SK-N-SH (cell line): ENCODE measurements around the gene LTV1. TPM values are rescaled to one million over a fixed set of nuclear protein-coding genes. Genes with fewer than 3 reads are reported as not detected.

Experiments
- CTCF ChIA-PET: fragments of 300-600, 350-600 bp; formaldehyde crosslinking; extraction: SDS; loops from one replicate; lab custom pipeline; 2021; lab: Yijun Ruan, JAX
- POLR2A ChIA-PET: fragments of 350-600 bp; sonication (Branson Sonifier 250); formaldehyde crosslinking; extraction: SDS; loops from one replicate; lab custom pipeline; 2020; ENCODE audit warnings: antibody characterized with exemption, inconsistent platforms; lab: Yijun Ruan, JAX
- DNase-seq: peaks from one replicate; pipeline ENCODE4 v3.0.0; 2012
- H2AFZ ChIP-seq: fragments of 200-600 bp; sonication (generic); 2 replicates; pipeline ENCODE4 v1.8.1; 2016; ENCODE audit warnings: antibody characterized with exemption, mild to moderate bottlenecking, low read depth
- H3F3A ChIP-seq: fragments of 200-600 bp; sonication (generic); replicated peaks from 2 replicates; pipeline ENCODE3; 2016; ENCODE audit warnings: antibody characterized with exemption, mild to moderate bottlenecking; ENCODE audit not compliant: insufficient read depth
- H3K27ac ChIP-seq, 2 experiments: fragments of 200-500 bp in 1 of 2; fragments of 200-600 bp in 1 of 2; sonication (Bioruptor generic) in 1 of 2; sonication (generic), shearing (Covaris generic) in 1 of 2; 2 replicates each; pipeline versions ENCODE4 v1.5.1 to v1.6.1; 2014 to 2016; ENCODE audit warnings: low read depth in 2 of 2, inconsistent platforms in 1 of 2, low read length in 1 of 2, mild to moderate bottlenecking in 1 of 2, mixed read lengths in 1 of 2
- H3K27me3 ChIP-seq: fragments of 200-600 bp; sonication (generic), shearing (Covaris generic); 2 replicates; pipeline ENCODE4 v1.6.1; 2016; ENCODE audit warnings: mixed run types; ENCODE audit not compliant: insufficient read depth
- H3K36me3 ChIP-seq, 2 experiments: fragments of 200-500 bp in 1 of 2; fragments of 200-600 bp in 1 of 2; sonication (Bioruptor generic) in 1 of 2; sonication (generic) in 1 of 2; replicated peaks in 1 of 2; 2 replicates each; pipeline versions ENCODE3 to v1.5.1; 2014 to 2016; ENCODE audit warnings: low read length in 1 of 2, mild to moderate bottlenecking in 1 of 2; ENCODE audit not compliant: insufficient read depth in 2 of 2, control insufficient read depth in 1 of 2
- H3K4me1 ChIP-seq, 2 experiments: fragments of 200-500 bp in 1 of 2; fragments of 200-600 bp in 1 of 2; sonication (Bioruptor generic) in 1 of 2; sonication (generic), shearing (Covaris generic) in 1 of 2; 2 replicates each; pipeline versions ENCODE4 v1.5.1 to v1.6.1; 2014 to 2016; ENCODE audit warnings: low read depth in 1 of 2, low read length in 1 of 2, mixed run types in 1 of 2; ENCODE audit not compliant: insufficient read depth in 2 of 2, control insufficient read depth in 1 of 2
- H3K4me2 ChIP-seq: fragments of 200-600 bp; sonication (generic), shearing (Covaris generic); 2 replicates; pipeline ENCODE4 v1.6.1; 2017; ENCODE audit warnings: mixed run types
- H3K4me3 ChIP-seq, 2 experiments: fragments of 200-500 bp in 1 of 2; fragments of 200-600 bp in 1 of 2; sonication (Bioruptor generic) in 1 of 2; sonication (generic), shearing (Covaris generic) in 1 of 2; 2 replicates each; pipeline versions ENCODE4 v1.5.1 to v1.8.1; 2014 to 2016; ENCODE audit warnings: low read depth in 2 of 2, inconsistent platforms in 1 of 2, low read length in 1 of 2, mild to moderate bottlenecking in 1 of 2, mixed read lengths in 1 of 2, moderate library complexity in 1 of 2
- H3K79me2 ChIP-seq: fragments of 200-600 bp; sonication (generic); 2 replicates; pipeline ENCODE4 v1.8.1; 2017; ENCODE audit warnings: mild to moderate bottlenecking; ENCODE audit not compliant: insufficient read depth
- H3K9ac ChIP-seq: fragments of 200-600 bp; sonication (generic); 2 replicates; pipeline ENCODE4 v1.6.1; 2017; ENCODE audit warnings: mixed run types
- H3K9me2 ChIP-seq: fragments of 200-600 bp; sonication (generic); 2 replicates; pipeline ENCODE4 v1.6.1; 2017; ENCODE audit warnings: mixed run types
- H3K9me3 ChIP-seq: fragments of 200-600 bp; sonication (generic); 2 replicates; pipeline ENCODE4 v1.6.1; 2017; ENCODE audit warnings: mixed run types, mild to moderate bottlenecking, moderate library complexity
- H4K20me1 ChIP-seq: fragments of 200-600 bp; sonication (generic); 2 replicates; pipeline ENCODE4 v1.6.1; 2017; ENCODE audit warnings: mild to moderate bottlenecking, mixed run types; ENCODE audit not compliant: insufficient read depth
- CHD2 ChIP-seq: fragments of 150-350 bp; IDR thresholded peaks from 2 replicates; pipeline ENCODE4 v1.6.1; 2018; ENCODE audit warnings: low read length; ENCODE audit not compliant: partially characterized antibody
- ELF1 ChIP-seq: IDR thresholded peaks from 2 replicates; pipeline ENCODE4 v1.4.0; 2012
- FOSL2 ChIP-seq: IDR thresholded peaks from 2 replicates; pipeline ENCODE4 v1.4.0; 2012; ENCODE audit warnings: low read depth, mild to moderate bottlenecking, moderate library complexity, borderline replicate concordance
- IRF3 ChIP-seq: fragments of 150-350 bp; IDR thresholded peaks from 2 replicates; pipeline ENCODE4 v1.6.1; 2016; ENCODE audit warnings: mild to moderate bottlenecking, low read depth, low read length
- JUND ChIP-seq: IDR thresholded peaks from 2 replicates; pipeline ENCODE4 v1.4.0; 2012
- MXI1 ChIP-seq: IDR thresholded peaks from 2 replicates; pipeline ENCODE4 v1.6.1; 2012; ENCODE audit warnings: mild to moderate bottlenecking, low read depth, low read length, improper control_type of control experiment
- NFIC ChIP-seq: IDR thresholded peaks from 2 replicates; pipeline ENCODE4 v1.4.0; 2012; ENCODE audit warnings: borderline replicate concordance
- NRF1 ChIP-seq: IDR thresholded peaks from 2 replicates; pipeline ENCODE4 v1.6.1; 2012; ENCODE audit warnings: low read depth, mild to moderate bottlenecking, low read length
- RCOR1 ChIP-seq: fragments of 150-350 bp; IDR thresholded peaks from 2 replicates; pipeline ENCODE4 v1.6.1; 2017; ENCODE audit warnings: antibody characterized with exemption, low read length
- TCF12 ChIP-seq: IDR thresholded peaks from 2 replicates; pipeline ENCODE4 v1.4.0; 2012
- ZBTB33 ChIP-seq: IDR thresholded peaks from 2 replicates; pipeline ENCODE4 v1.4.0; 2012; ENCODE audit warnings: low read depth, borderline replicate concordance
- WGBS: methylation state at CpG from one replicate; pipeline ENCODE4 v1.1.6; 2017; ENCODE audit warnings: low lambda C conversion rate; 5-methylcytosine and 5-hydroxymethylcytosine counted together
- polyA plus RNA-seq, 3 experiments: library from polyadenylated mRNA; depleted of rRNA; stranded (reverse); fragments of >200 nt; gene quantifications; 2 replicates each; pipeline ENCODE4 v1.2.3, GENCODE V29; 2012
- TF ChIP-seq, protein P1 (sequence below): IDR thresholded peaks from 2 replicates; pipeline ENCODE4; 2012
- TF ChIP-seq, protein P2 (sequence below): fragments of 200-600 bp; sonication (generic); IDR thresholded peaks from 2 replicates; pipeline ENCODE4 v1.6.1; 2017; ENCODE audit warnings: antibody characterized with exemption, mild to moderate bottlenecking, moderate library complexity

LTV1 gene
- polyA plus RNA-seq, 1 of the 3 experiments (the other 2 are of a cell fraction) = 19.4 TPM

GRCh38 chr6:143804835-143805239 lies 38.3 kb upstream of the LTV1 start:
- TF ChIP-seq TCF12 (no peak), IRF3 (no peak), MXI1 (no peak), RCOR1 (no peak), CHD2 (no peak), JUND (no peak), NFIC (no peak), ZBTB33 (no peak), ELF1 (no peak), NRF1 (no peak), FOSL2 (no peak)
- TF ChIP-seq, protein P1, sequence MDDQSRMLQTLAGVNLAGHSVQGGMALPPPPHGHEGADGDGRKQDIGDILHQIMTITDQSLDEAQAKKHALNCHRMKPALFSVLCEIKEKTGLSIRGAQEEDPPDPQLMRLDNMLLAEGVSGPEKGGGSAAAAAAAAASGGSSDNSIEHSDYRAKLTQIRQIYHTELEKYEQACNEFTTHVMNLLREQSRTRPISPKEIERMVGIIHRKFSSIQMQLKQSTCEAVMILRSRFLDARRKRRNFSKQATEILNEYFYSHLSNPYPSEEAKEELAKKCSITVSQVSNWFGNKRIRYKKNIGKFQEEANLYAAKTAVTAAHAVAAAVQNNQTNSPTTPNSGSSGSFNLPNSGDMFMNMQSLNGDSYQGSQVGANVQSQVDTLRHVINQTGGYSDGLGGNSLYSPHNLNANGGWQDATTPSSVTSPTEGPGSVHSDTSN = no peak
- TF ChIP-seq, protein P2, sequence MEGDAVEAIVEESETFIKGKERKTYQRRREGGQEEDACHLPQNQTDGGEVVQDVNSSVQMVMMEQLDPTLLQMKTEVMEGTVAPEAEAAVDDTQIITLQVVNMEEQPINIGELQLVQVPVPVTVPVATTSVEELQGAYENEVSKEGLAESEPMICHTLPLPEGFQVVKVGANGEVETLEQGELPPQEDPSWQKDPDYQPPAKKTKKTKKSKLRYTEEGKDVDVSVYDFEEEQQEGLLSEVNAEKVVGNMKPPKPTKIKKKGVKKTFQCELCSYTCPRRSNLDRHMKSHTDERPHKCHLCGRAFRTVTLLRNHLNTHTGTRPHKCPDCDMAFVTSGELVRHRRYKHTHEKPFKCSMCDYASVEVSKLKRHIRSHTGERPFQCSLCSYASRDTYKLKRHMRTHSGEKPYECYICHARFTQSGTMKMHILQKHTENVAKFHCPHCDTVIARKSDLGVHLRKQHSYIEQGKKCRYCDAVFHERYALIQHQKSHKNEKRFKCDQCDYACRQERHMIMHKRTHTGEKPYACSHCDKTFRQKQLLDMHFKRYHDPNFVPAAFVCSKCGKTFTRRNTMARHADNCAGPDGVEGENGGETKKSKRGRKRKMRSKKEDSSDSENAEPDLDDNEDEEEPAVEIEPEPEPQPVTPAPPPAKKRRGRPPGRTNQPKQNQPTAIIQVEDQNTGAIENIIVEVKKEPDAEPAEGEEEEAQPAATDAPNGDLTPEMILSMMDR = no peak
- Histone ChIP-seq H3F3A (peaks cover 4% of the 10 kb centered on the region), H3K79me2 (no peaks in the 10 kb centered on the region), H3K36me3 (no peaks in the 10 kb centered on the region), H4K20me1 (no peaks in the 10 kb centered on the region), H3K27me3 (no peaks in the 10 kb centered on the region), H3K9me2 (no peaks in the 10 kb centered on the region), H2AFZ (no peak overlapping the region), H3K9me3 (no peaks in the 10 kb centered on the region), H3K4me1 (no peaks in the 10 kb centered on the region), H3K9ac (no peak overlapping the region), H3K4me3 (no peak overlapping the region), H3K27ac (no peak overlapping the region), H3K4me2 (no peak overlapping the region)
- DNase-seq = no peak
- CTCF ChIA-PET = no interaction called here
- 83% methylated on average over 4 of the region's 4 CpGs for WGBS
- POLR2A ChIA-PET = no interaction called here
